SK-N-MC (cell line): Measurements from ENCODE around the gene TAPT1.

ENCODE experiments used
- EZH2 ChIP-seq: fragments of 200-600 bp; sonication (generic); IDR thresholded peaks from one replicate; pipeline ENCODE4 v1.6.1; 2017; ENCODE audit warnings: antibody characterized with exemption
- POLR2AphosphoS5 ChIP-seq: IDR thresholded peaks from 2 replicates; pipeline ENCODE4 v1.6.1; 2012; ENCODE audit warnings: mild to moderate bottlenecking, low read depth, low read length, borderline replicate concordance

GRCh38 chr4:16126714-16127113 lies 99.6 kb downstream of the TAPT1 start:
- TF ChIP-seq POLR2AphosphoS5 = no peak
- no peak for TF ChIP-seq EZH2
